B cell (primary cell): ENCODE data around the gene LRRC14B. TPM values are rescaled to one million over a fixed set of nuclear protein-coding genes. Genes with fewer than 3 reads are reported as not detected.
"Not testable (repeated sequence)": the region's sequence is repeated elsewhere in the genome, so short reads cannot be mapped to it uniquely, and the experiment has no call there.

Experiments used
- ATAC-seq: fragments of 200-7000 bp; cut with Tn5 transposase; one replicate; pipeline ENCODE4 v1.10.0; 2021; ENCODE audit warnings: low read depth, mild to moderate bottlenecking, moderate number of reproducible peaks, moderate library complexity
- CTCF ChIA-PET: fragments of 350-600 bp; sonication (Branson Sonifier 250); formaldehyde crosslinking; loops from one replicate; lab custom pipeline; 2021; ENCODE audit warnings: antibody characterized with exemption, inconsistent platforms; lab: Charles Lee
- POLR2A ChIA-PET: fragments of 350-600 bp; sonication (Branson Sonifier 250); formaldehyde crosslinking; loops from one replicate; lab custom pipeline; 2021; ENCODE audit warnings: antibody characterized with exemption; lab: Charles Lee
- DNase-seq: peaks from one replicate; pipeline ENCODE4 v3.0.0; 2013
- H2AFZ ChIP-seq: 2 replicates; pipeline ENCODE4 v1.6.1; 2012; ENCODE audit warnings: mild to moderate bottlenecking, low read depth, low read length; ENCODE audit not compliant: insufficient read depth, poor library complexity, severe bottlenecking
- H3K27ac ChIP-seq, 2 donors: 1 replicate in 1 of 2; 2 replicates in 1 of 2; pipeline ENCODE4 v1.5.1; 2012 to 2013; ENCODE audit warnings: low read length in 2 of 2, mild to moderate bottlenecking in 2 of 2, moderate library complexity in 1 of 2
- H3K27me3 ChIP-seq, 4 experiments: fragments of 200-600 bp in 1 of 4; sonication (generic) in 1 of 4; replicated peaks in 1 of 4; 1 replicate in 2 of 4; 2 replicates in 2 of 4; pipeline versions ENCODE4 v1.6.1 to v1.7.0; 2013 to 2016; ENCODE audit warnings: low read length in 3 of 4, mild to moderate bottlenecking in 2 of 4, mixed read lengths in 1 of 4, moderate library complexity in 1 of 4; ENCODE audit not compliant: insufficient read depth in 4 of 4, control insufficient read depth in 3 of 4; ENCODE audit errors: control extremely low read depth in 1 of 4
- H3K36me3 ChIP-seq, 2 experiments: replicated peaks in 1 of 2; 1 replicate in 1 of 2; 2 replicates in 1 of 2; pipeline versions ENCODE4 v1.6.1 to v1.7.1; 2013; ENCODE audit warnings: low read length in 1 of 2; ENCODE audit not compliant: insufficient read depth in 2 of 2, control insufficient read depth in 1 of 2; ENCODE audit errors: control extremely low read depth in 1 of 2, extremely low read depth in 1 of 2
- H3K4me1 ChIP-seq, 2 donors: fragments of 200-600 bp in 1 of 2; sonication (generic) in 1 of 2; 1 replicate in 1 of 2; 2 replicates in 1 of 2; pipeline versions ENCODE4 v1.5.1 to v1.6.1; 2013 to 2017; ENCODE audit warnings: low read length in 2 of 2; ENCODE audit not compliant: control insufficient read depth in 2 of 2, insufficient read depth in 2 of 2
- H3K4me2 ChIP-seq: replicated peaks from 2 replicates; pipeline ENCODE3; 2012; ENCODE audit warnings: mild to moderate bottlenecking, low read depth, low read length; ENCODE audit not compliant: poor library complexity, severe bottlenecking
- H3K4me3 ChIP-seq, 5 experiments: fragments of 200-600 bp in 1 of 5; sonication (generic) in 1 of 5; 1 replicate in 3 of 5; 2 replicates in 2 of 5; pipeline versions ENCODE4 v1.5.1 to v1.7.0; 2011 to 2016; ENCODE audit warnings: low read length in 4 of 5, mild to moderate bottlenecking in 4 of 5, low read depth in 2 of 5, control low read depth in 1 of 5, moderate library complexity in 1 of 5; ENCODE audit not compliant: insufficient read depth in 1 of 5; ENCODE audit errors: control extremely low read depth in 1 of 5, extremely low read depth in 1 of 5
- H3K79me2 ChIP-seq: fragments of 200-600 bp; sonication (generic); one replicate; pipeline ENCODE4 v1.6.0; 2016; ENCODE audit warnings: low read length; ENCODE audit not compliant: control insufficient read depth, insufficient read depth
- H3K9ac ChIP-seq: fragments of 200-600 bp; sonication (generic); 2 replicates; pipeline ENCODE4 v1.6.1; 2017; ENCODE audit warnings: mild to moderate bottlenecking, low read length, moderate library complexity
- H3K9me3 ChIP-seq, 3 donors: one replicate each; pipeline versions ENCODE4 v1.6.1 to v1.7.1; 2013; ENCODE audit warnings: low read length in 2 of 3; ENCODE audit not compliant: control insufficient read depth in 2 of 3, insufficient read depth in 1 of 3; ENCODE audit errors: control extremely low read depth in 1 of 3
- H4K20me1 ChIP-seq: 2 replicates; pipeline ENCODE4 v1.6.0; 2012; ENCODE audit warnings: mild to moderate bottlenecking, low read length; ENCODE audit not compliant: insufficient read depth, control insufficient read depth, poor library complexity, severe bottlenecking
- H3K27ac Mint-ChIP-seq: one replicate; pipeline ENCODE4 v1.8.0; 2021; ENCODE audit warnings: mixed read lengths
- H3K27me3 Mint-ChIP-seq: one replicate; pipeline ENCODE4 v1.8.0; 2021; ENCODE audit warnings: mixed read lengths
- H3K4me1 Mint-ChIP-seq: one replicate; pipeline ENCODE4 v1.8.0; 2021; ENCODE audit warnings: mixed read lengths
- H3K4me3 Mint-ChIP-seq: one replicate; pipeline ENCODE4 v1.8.0; 2021; ENCODE audit warnings: mixed read lengths
- H3K9me3 Mint-ChIP-seq: one replicate; pipeline ENCODE4 v1.8.0; 2022; ENCODE audit warnings: mixed read lengths; ENCODE audit not compliant: insufficient read depth
- EZH2 ChIP-seq: IDR thresholded peaks from 2 replicates; pipeline ENCODE4 v1.6.1; 2012; ENCODE audit warnings: borderline replicate concordance, low read depth, mild to moderate bottlenecking, moderate library complexity, low read length; ENCODE audit not compliant: insufficient read depth, poor library complexity, severe bottlenecking
- WGBS: methylation state at CpG from one replicate; pipeline ENCODE4 v1.1.5; 2013; ENCODE audit warnings: missing lambda C conversion rate; ENCODE audit not compliant: insufficient coverage; 5-methylcytosine and 5-hydroxymethylcytosine counted together
- intact Hi-C: fragments of 100-400 bp; cut with micrococcal nuclease; formaldehyde crosslinking; loops from one replicate; pipeline ENCODE4 v1.10.0; 2022
- polyA plus RNA-seq: library from polyadenylated mRNA; depleted of rRNA; stranded (reverse); fragments of >200 nt; gene quantifications from 2 replicates; pipeline ENCODE4 v1.2.3, GENCODE V29; 2012
- total RNA-seq, 2 donors: library from RNA; stranded (reverse); fragments of 120-200 nt in 1 of 2; gene quantifications; 1 replicate in 1 of 2; 2 replicates in 1 of 2; pipeline versions ENCODE4 v1.2.3 to v1.2.4, GENCODE V29; 2013 to 2022
- TF ChIP-seq, protein P1 (sequence below): fragments of 200-600 bp; IDR thresholded peaks from one replicate; pipeline ENCODE4 v1.8.0; 2022; ENCODE audit warnings: antibody characterized with exemption, mild to moderate bottlenecking

The LRRC14B gene
- total and polyA plus RNA-seq, 2 donors (not counting 1 experiment from before 2014, with no cell fraction given) = 0.06 TPM; not detected in 1

DNA sequence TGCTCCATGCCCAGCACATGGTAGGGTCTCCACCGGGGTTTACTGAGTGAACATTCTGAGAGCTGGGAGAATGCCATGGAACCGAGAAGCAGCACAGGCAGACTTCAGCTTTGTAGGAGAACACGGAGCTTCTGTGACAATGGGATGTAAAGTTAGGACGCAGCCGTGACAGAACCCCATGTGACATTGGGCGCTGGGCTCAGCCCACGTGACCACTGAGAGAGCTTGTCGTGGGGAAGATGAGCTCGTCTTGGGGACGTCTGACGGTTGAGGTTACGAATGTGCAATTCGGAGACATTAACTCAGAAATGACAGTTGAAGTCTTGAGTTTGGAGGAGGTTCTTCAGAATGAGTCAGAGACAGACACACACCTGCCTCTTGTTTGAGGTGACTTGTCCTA is 40.4 kb downstream of the LRRC14B start:
- H3K9me3 Mint-ChIP-seq = no peaks in the 10 kb centered on the region
- no peaks in the 10 kb centered on the region for H3K4me1 Mint-ChIP-seq
- CTCF ChIA-PET = no interaction called here
- whole genome bisulfite sequencing = 92% methylated on average over 10 of the region's 13 CpGs
- Histone ChIP-seq H3K4me2 (no peak overlapping the region), H3K36me3 (peaks cover 8 to 74% of the 10 kb centered on the region in 2 experiments), H3K9me3 (no peaks in the 10 kb centered on the region), H3K4me1 (no peaks in the 10 kb centered on the region), H3K9ac (no peak overlapping the region), H3K27ac (no peak overlapping the region), H3K4me3 (no peak overlapping the region), H3K79me2 (no peaks in the 10 kb centered on the region), H2AFZ (no peak overlapping the region), H3K27me3 (no peaks in the 10 kb centered on the region), H4K20me1 (no peaks in the 10 kb centered on the region)
- H3K27me3 Mint-ChIP-seq = no peaks in the 10 kb centered on the region
- intact Hi-C loops = no loop called here
- H3K4me3 Mint-ChIP-seq = no peak overlapping the region
- POLR2A ChIA-PET = no interaction called here
- TF ChIP-seq EZH2 = no peak
- TF ChIP-seq, protein P1, sequence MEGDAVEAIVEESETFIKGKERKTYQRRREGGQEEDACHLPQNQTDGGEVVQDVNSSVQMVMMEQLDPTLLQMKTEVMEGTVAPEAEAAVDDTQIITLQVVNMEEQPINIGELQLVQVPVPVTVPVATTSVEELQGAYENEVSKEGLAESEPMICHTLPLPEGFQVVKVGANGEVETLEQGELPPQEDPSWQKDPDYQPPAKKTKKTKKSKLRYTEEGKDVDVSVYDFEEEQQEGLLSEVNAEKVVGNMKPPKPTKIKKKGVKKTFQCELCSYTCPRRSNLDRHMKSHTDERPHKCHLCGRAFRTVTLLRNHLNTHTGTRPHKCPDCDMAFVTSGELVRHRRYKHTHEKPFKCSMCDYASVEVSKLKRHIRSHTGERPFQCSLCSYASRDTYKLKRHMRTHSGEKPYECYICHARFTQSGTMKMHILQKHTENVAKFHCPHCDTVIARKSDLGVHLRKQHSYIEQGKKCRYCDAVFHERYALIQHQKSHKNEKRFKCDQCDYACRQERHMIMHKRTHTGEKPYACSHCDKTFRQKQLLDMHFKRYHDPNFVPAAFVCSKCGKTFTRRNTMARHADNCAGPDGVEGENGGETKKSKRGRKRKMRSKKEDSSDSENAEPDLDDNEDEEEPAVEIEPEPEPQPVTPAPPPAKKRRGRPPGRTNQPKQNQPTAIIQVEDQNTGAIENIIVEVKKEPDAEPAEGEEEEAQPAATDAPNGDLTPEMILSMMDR = no peak
- no peak for DNase-seq
- no peak for ATAC-seq
- H3K27ac Mint-ChIP-seq = no peak overlapping the region

GRCh38 chr5:233426-233825 is 42.1 kb downstream of the LRRC14B start:
- H3K9me3 ChIP-seq, intact Hi-C loops, H3K27ac ChIP-seq, H4K20me1 ChIP-seq, H3K79me2 ChIP-seq, H3K9me3 Mint-ChIP-seq, H3K27ac Mint-ChIP-seq, H3K4me2 ChIP-seq, H2AFZ ChIP-seq, ATAC-seq, H3K4me3 Mint-ChIP-seq, H3K27me3 ChIP-seq, H3K9ac ChIP-seq, POLR2A ChIA-PET, H3K4me1 ChIP-seq, H3K27me3 Mint-ChIP-seq, CTCF ChIA-PET, DNase-seq, H3K4me3 ChIP-seq, H3K4me1 Mint-ChIP-seq: not testable (repeated sequence)
- WGBS = 97% methylated on average over 14 of the region's 20 CpGs
- peaks cover 6 to 64% of the 10 kb centered on the region in 2 experiments for H3K36me3 ChIP-seq
